GM10248 (cell line): ENCODE data around the gene ARHGAP15.

Experiments
- CTCF ChIA-PET: fragments of 300-600 bp; sonication (Branson Sonifier 250); formaldehyde crosslinking; extraction: SDS; loops from one replicate; lab custom pipeline; 2021; ENCODE audit warnings: antibody characterized with exemption; lab: Yijun Ruan, JAX
- POLR2A ChIA-PET: fragments of 350-650 bp; sonication (Branson Sonifier 250); formaldehyde crosslinking; extraction: SDS; loops from one replicate; lab custom pipeline; 2020; ENCODE audit warnings: antibody characterized with exemption; lab: Yijun Ruan, JAX
- DNase-seq: peaks from one replicate; pipeline ENCODE4 v3.0.0; 2012; ENCODE audit errors: extremely low spot score
- TF ChIP-seq, protein P1 (sequence below): IDR thresholded peaks from 2 replicates; pipeline ENCODE4 v1.5.1; 2012; ENCODE audit warnings: mild to moderate bottlenecking, low read depth; ENCODE audit errors: extremely low read depth, missing control alignments, control extremely low read depth

The ARHGAP15 gene

DNA sequence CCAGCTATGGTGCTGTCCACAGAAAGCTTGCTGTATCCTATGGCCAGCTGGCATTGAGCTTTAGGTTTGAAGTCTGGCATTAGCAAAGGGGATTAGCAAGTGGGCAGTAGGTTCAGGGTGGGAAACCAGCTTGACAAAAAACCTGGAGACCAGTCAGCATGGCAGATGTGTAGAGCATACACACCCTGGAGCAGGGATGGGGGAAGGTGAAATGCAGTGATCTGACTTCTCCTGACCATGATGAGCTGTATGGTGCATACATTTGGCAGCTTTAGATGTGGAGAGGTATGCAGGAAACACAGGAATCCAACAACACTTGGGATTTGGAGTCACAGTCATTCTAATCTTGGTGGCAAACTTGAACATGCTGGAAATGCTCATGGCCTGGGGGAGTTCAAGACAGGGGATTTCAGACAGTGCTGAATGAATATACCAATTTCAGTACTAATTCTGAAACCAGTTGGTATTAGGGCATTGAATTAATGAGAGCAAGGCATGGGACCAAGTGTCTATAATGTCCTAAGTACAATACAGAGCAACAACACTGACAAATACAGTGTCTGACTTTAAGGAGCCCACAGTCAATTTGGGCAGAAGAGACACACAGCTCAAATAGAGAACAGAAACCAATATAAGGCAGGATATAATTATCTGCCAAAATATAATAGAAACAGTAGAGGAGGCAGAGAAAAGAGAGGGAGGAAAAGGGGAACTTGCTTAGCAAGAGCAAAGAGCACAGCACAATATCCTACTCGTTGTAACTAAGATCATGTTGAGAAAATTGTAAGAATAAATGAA, 11.8 kb downstream of the ARHGAP15 start:
- CTCF ChIA-PET: interaction anchor here (1.0 to 4.1 kb wide), 9 partner anchors 9 to 119 kb away, joined by 3 to 19 read pairs (median 8); no protein-coding TSS in a partner anchor
- no peak for DNase-seq
- POLR2A ChIA-PET: no interaction called here
- TF ChIP-seq, protein P1, sequence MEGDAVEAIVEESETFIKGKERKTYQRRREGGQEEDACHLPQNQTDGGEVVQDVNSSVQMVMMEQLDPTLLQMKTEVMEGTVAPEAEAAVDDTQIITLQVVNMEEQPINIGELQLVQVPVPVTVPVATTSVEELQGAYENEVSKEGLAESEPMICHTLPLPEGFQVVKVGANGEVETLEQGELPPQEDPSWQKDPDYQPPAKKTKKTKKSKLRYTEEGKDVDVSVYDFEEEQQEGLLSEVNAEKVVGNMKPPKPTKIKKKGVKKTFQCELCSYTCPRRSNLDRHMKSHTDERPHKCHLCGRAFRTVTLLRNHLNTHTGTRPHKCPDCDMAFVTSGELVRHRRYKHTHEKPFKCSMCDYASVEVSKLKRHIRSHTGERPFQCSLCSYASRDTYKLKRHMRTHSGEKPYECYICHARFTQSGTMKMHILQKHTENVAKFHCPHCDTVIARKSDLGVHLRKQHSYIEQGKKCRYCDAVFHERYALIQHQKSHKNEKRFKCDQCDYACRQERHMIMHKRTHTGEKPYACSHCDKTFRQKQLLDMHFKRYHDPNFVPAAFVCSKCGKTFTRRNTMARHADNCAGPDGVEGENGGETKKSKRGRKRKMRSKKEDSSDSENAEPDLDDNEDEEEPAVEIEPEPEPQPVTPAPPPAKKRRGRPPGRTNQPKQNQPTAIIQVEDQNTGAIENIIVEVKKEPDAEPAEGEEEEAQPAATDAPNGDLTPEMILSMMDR: no peak

DNA sequence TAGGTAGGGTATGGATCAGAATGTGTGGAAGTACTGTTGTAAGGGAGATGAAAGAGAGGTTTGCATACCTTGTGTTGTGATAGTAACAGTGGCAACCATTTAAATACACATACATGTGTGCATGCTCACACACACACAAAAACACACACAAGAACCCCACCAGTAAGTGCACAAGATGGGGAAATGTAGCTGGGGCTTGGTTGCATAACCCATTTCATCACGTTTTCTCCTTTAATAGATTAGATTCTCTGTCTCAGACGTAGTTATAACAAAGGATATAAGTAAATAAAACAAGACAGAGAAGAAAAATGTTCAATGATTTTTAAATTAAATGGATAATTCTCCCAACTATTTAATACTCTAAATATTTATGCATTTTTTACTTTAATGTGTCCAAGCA, 13.4 kb downstream of the ARHGAP15 start:
- CTCF ChIA-PET: interaction anchor here (1.0 to 4.1 kb wide), 4 partner anchors 9 to 118 kb away, joined by 3 to 19 read pairs (median 14); no protein-coding TSS in a partner anchor
- TF ChIP-seq, protein P1: no peak
- POLR2A ChIA-PET: no interaction called here
- no peak for DNase-seq

DNA sequence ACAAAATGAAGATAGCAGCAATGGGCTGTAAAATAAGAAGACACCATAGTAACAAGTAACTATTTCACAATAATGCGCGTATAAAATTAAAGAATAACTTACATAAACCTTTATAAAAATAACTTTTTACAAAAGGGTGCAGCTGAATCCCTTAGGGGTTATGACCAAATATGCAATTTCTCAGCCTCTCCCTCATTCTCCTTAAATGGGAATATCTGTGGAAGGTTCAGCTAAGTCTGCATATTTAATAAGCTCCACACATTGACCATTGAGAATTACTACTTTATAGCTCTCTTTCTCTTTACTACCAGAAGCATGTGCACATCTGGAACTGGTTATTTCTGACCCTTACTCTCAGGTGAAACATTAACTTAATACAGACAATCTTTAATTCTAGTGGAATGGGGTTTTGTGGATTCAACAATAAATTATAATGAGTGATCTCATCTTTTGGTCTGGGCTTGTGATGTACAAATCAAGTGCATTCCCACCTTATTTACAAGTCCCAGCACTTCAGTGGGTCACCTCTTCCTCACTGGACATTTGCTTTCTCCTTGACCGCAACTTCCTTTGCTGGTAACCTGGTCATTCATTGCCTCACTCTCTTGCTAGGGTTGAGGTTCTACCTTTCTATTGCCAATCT, 15.7 kb downstream of the ARHGAP15 start:
- ChIA-PET POLR2A (no interaction called here), CTCF (interaction anchor here (1.0 to 2.7 kb wide), 8 partner anchors 13 to 34 kb away, joined by 3 to 16 read pairs (median 4); partner anchors contain the start of gene ARHGAP15)
- TF ChIP-seq, protein P1: no peak
- DNase-seq: no peak

DNA sequence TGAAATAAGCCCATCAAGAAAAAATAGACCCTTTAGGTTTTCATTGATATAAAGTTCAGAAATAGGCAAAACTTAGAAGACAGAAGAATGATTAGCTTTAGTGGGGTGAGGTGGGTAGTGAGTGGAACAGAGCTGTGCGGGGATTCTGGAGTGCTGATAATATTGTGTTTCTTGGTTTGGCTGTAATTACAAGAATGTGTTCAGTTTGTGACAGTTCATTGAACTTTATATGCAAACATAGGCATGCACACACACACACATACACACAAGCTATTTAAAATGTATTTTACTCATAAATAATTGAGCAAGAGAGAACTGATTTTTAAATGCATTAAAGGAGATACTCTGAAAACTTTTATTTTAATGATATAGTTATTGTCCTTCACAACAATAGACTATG, 17.1 kb downstream of the ARHGAP15 start:
- ChIA-PET CTCF (interaction anchor here (0.7 to 3.2 kb wide), 2 partner anchors 11 to 15 kb away, joined by 4 to 13 read pairs; no protein-coding TSS in a partner anchor), POLR2A (no interaction called here)
- TF ChIP-seq, protein P1: no peak
- no peak for DNase-seq

DNA sequence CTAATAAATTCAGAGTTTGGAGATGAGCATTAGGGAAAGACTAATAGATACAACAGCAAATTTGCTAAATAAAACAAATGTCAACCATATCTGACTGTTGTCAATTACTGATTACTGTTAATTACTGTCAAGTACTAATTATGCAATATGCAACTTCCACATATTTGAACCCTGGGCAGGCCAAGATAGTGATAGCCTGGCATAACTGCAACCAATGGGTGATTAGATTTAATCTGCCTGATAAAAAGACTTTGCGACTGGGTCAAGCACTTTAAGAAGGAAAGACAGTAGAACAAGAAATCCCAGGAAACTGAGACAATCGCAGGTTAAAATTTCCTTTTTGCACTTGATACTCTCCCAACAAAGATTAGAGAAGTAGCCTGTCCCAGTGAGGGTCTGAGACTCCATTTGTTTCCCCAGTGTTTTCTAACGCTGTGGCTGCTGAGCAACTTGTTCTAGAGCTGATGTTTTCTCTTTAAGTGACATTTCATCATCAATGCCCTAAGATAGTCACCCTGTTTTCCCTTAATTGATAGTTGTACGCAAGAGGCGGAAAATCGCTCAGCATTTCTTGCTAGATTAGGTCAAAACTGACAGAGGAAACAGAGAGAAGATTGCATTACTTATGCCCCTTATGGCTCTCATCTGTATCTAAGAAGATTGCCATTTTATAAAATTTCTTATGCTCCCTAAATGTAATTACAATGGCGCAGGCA, 17.8 kb downstream of the ARHGAP15 start:
- no peak for DNase-seq
- TF ChIP-seq, protein P1: no peak
- ChIA-PET POLR2A (no interaction called here), CTCF (interaction anchor here (0.7 to 3.2 kb wide), 4 partner anchors 11 to 137 kb away, joined by 4 to 13 read pairs (median 8); no protein-coding TSS in a partner anchor)

DNA sequence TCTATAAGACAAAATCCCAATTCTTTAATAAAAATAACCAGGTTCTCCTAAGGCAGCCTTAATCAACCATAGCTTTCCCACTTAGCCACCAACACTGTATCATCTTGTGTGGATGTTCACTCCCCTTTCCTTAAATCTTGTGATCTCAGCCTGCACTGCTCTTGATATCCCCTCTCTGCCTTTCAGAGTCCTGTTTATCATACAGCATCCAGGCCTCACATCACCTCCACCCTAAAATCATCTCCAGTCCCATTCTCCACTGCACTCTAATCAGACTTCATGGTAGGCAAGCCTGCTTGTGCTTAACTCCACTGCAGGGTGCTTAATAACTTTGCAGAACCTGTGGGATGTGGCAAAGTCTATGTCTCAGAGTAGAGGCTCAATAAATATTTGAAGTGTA, 18.8 kb downstream of the ARHGAP15 start:
- TF ChIP-seq, protein P1: no peak
- no peak for DNase-seq
- ChIA-PET POLR2A (no interaction called here), CTCF (interaction anchor here (0.9 to 3.2 kb wide), 6 partner anchors 10 to 37 kb away, joined by 3 to 13 read pairs (median 4); no protein-coding TSS in a partner anchor)
